Thoracic aorta (tissue), 2 donors: Measurements from ENCODE around the gene WT1. TPM values are rescaled to one million over a fixed set of nuclear protein-coding genes. Genes with fewer than 3 reads are reported as not detected.
"Not testable (repeated sequence)": the region's sequence is repeated elsewhere in the genome, so short reads cannot be mapped to it uniquely, and the experiment has no call there.

Experiments used
- ATAC-seq: fragments of 150-250 bp; one replicate; pipeline ENCODE4 v1.8.0; 2017; ENCODE audit warnings: low read depth; ENCODE audit not compliant: insufficient number of reproducible peaks, low FRiP score
- DNase-seq: peaks from one replicate; pipeline ENCODE4 v3.0.0-alpha.2; 2020; ENCODE audit warnings: low spot score
- H3K27ac ChIP-seq, 2 donors: fragments of 200-600 bp; sonication (generic); 1 replicate in 1 of 2; 2 replicates in 1 of 2; pipeline ENCODE4 v1.5.1; 2016; ENCODE audit warnings: mild to moderate bottlenecking in 2 of 2, moderate library complexity in 2 of 2
- H3K27me3 ChIP-seq: fragments of 200-600 bp; sonication (generic); replicated peaks from 2 replicates; pipeline ENCODE4 v1.6.0; 2016; ENCODE audit warnings: mild to moderate bottlenecking; ENCODE audit not compliant: insufficient read depth
- H3K36me3 ChIP-seq: fragments of 200-600 bp; sonication (generic); one replicate; pipeline ENCODE4 v1.5.1; 2016
- H3K4me1 ChIP-seq, 2 donors: fragments of 200-600 bp; sonication (generic); 1 replicate in 1 of 2; 2 replicates in 1 of 2; pipeline versions ENCODE4 v1.5.1 to v1.6.0; 2016; ENCODE audit warnings: low read depth in 2 of 2, mild to moderate bottlenecking in 1 of 2; ENCODE audit not compliant: control insufficient read depth in 1 of 2
- H3K4me3 ChIP-seq: fragments of 200-600 bp; sonication (generic); 2 replicates; pipeline ENCODE4 v1.5.1; 2016; ENCODE audit warnings: mild to moderate bottlenecking
- H3K9me3 ChIP-seq: fragments of 200-600 bp; sonication (generic); 2 replicates; pipeline ENCODE4 v1.5.1; 2016
- CTCF ChIP-seq: fragments of 200-600 bp; sonication (generic); IDR thresholded peaks from one replicate; pipeline ENCODE4 v1.5.1; 2019; ENCODE audit warnings: antibody characterized with exemption
- total RNA-seq, 2 donors: library from RNA; depleted of rRNA; stranded (reverse); fragments of >200 nt; gene quantifications; one replicate each; pipeline versions ENCODE4 v1.1.0 to v1.2.3, GENCODE V29; 2016

The WT1 gene
- total RNA-seq, 2 donors from 2014 or later, result 1.1 TPM; not detected in 1

GRCh38 chr11:32382339-32383049 lies 52.8 kb downstream of the WT1 start:
- no peaks in the 10 kb centered on the region for H3K9me3 ChIP-seq
- no peaks in the 10 kb centered on the region for H3K36me3 ChIP-seq
- no peaks in the 10 kb centered on the region for H3K4me1 ChIP-seq
- ATAC-seq, result no peak
- no peak for TF ChIP-seq CTCF
- no peak overlapping the region for H3K4me3 ChIP-seq
- no peak overlapping the region for H3K27ac ChIP-seq
- no peak for DNase-seq
- no peaks in the 10 kb centered on the region for H3K27me3 ChIP-seq

- Histone ChIP-seq H3K27ac (no peak overlapping the region), H3K4me3 (no peak overlapping the region), H3K36me3 (no peaks in the 10 kb centered on the region), H3K27me3 (no peaks in the 10 kb centered on the region), H3K4me1 (no peaks in the 10 kb centered on the region), H3K9me3 (no peaks in the 10 kb centered on the region)
- no peak for TF ChIP-seq CTCF
- DNase-seq (no peak), ATAC-seq (no peak)
Observed at GRCh38 chr11:32381179-32381578, 54.2 kb downstream of the WT1 start.

GRCh38 chr11:32379719-32380118 lies 55.6 kb downstream of the WT1 start:
- Histone ChIP-seq H3K4me3 (no peak overlapping the region), H3K27ac (no peak overlapping the region), H3K27me3 (no peaks in the 10 kb centered on the region), H3K4me1 (no peaks in the 10 kb centered on the region), H3K36me3 (no peaks in the 10 kb centered on the region), H3K9me3 (no peaks in the 10 kb centered on the region)
- TF ChIP-seq CTCF, result no peak
- ATAC-seq (no peak), DNase-seq (no peak)

GRCh38 chr11:32375826-32376225 lies 59.5 kb downstream of the WT1 start:
- TF ChIP-seq CTCF, result no peak
- Histone ChIP-seq H3K4me1 (no peaks in the 10 kb centered on the region), H3K27ac (no peak overlapping the region), H3K36me3 (no peaks in the 10 kb centered on the region), H3K9me3 (no peaks in the 10 kb centered on the region), H3K4me3 (no peak overlapping the region), H3K27me3 (no peaks in the 10 kb centered on the region)
- DNase-seq (no peak), ATAC-seq (no peak)

GRCh38 chr11:32374261-32374711 lies 61.1 kb downstream of the WT1 start:
- TF ChIP-seq CTCF, result no peak
- DNase-seq (no peak), ATAC-seq (no peak)
- H3K9me3 ChIP-seq, result no peaks in the 10 kb centered on the region
- H3K27me3 ChIP-seq, result no peaks in the 10 kb centered on the region
- no peak overlapping the region for H3K4me3 ChIP-seq
- H3K4me1 ChIP-seq, result no peaks in the 10 kb centered on the region
- H3K36me3 ChIP-seq, result no peaks in the 10 kb centered on the region
- H3K27ac ChIP-seq, result no peak overlapping the region

GRCh38 chr11:32369987-32370386 lies 65.4 kb downstream of the WT1 start:
- ATAC-seq, H3K27ac ChIP-seq, H3K4me1 ChIP-seq, H3K9me3 ChIP-seq, DNase-seq, H3K36me3 ChIP-seq, H3K4me3 ChIP-seq, H3K27me3 ChIP-seq: not testable (repeated sequence)
